ENCODE measurements around the gene TSEN15. TPM values are rescaled to one million over a fixed set of nuclear protein-coding genes. Genes with fewer than 3 reads are reported as not detected.

TSEN15 gene
- total and polyA plus RNA-seq, 10 of the 15 experiments (the other 5 are each of a cell fraction or from before 2014, with no cell fraction given) = 21.1 to 136 (median 70.2) TPM

- Histone ChIP-seq H3K79me2 (ENCODE audit: control insufficient read depth, insufficient read depth, low read length) (peaks cover 17% of the 10 kb centered on the region), H3K4me1 (ENCODE audit: control insufficient read depth, insufficient read depth, low read length) (peaks cover 7% of the 10 kb centered on the region; the same call in 1 of the 2 replicates), H2AFZ (ENCODE audit: control insufficient read depth, low read depth, low read length) (no peak overlapping the region), H4K20me1 (ENCODE audit: control insufficient read depth, insufficient read depth) (no peaks in the 10 kb centered on the region), H3K9ac (ENCODE audit: control insufficient read depth, insufficient read depth, low read length) (no peak overlapping the region), H3K4me2 (ENCODE audit: control insufficient read depth, insufficient read depth) (peak overlapping the region; percentile 54), H3K27ac (ENCODE audit: control insufficient read depth, insufficient read depth) (no peak overlapping the region), H3K36me3 (ENCODE audit: control insufficient read depth in 2 of 2, insufficient read depth in 2 of 2, low read length in 1 of 2) (peaks cover 0 to 4% of the 10 kb centered on the region in 2 experiments; a peak in 2 of 4 replicates), H3K27me3 (replicated peaks in 1 of 2; ENCODE audit: control insufficient read depth in 2 of 2, insufficient read depth in 2 of 2, low read length in 1 of 2) (no peaks in the 10 kb centered on the region), H3K9me3 (replicated peaks; ENCODE audit: control insufficient read depth, insufficient read depth, low read length) (no peaks in the 10 kb centered on the region), H3K4me3 (peak overlapping the region; percentile 19; the same call in 1 of the 2 replicates)
- no TSS peak for BruUV-seq (replicated peaks)
- ChIA-PET POLR2A (no interaction called here), SMC1A (ENCODE audit: uncharacterized antibody, unreplicated experiment) (interaction anchor here (1.3 kb wide), 2 partner anchors 138 to 143 kb away, joined by 3 read pairs; no protein-coding TSS in a partner anchor), CTCF (interaction anchor here (0.9 to 2.5 kb wide), 4 partner anchors 9 to 399 kb away, joined by 3 to 8 read pairs (median 4); no protein-coding TSS in a partner anchor), RAD21 (ENCODE audit: unreplicated experiment) (interaction anchor here (1.0 to 1.1 kb wide), 2 partner anchors 15 to 107 kb away, joined by 3 read pairs; no protein-coding TSS in a partner anchor)
- DNase-seq (ENCODE audit: low read depth, low spot score) = no peak
- TF ChIP-seq BACH1 (IDR thresholded peaks at IDR 0.05; ENCODE audit: borderline replicate concordance) = no peak
- TF ChIP-seq CBX5 (IDR thresholded peaks at IDR 0.05; ENCODE audit: low read depth) = no peak
- TF ChIP-seq STAT1 (conservative IDR thresholded peaks at IDR 0.05) = no peak
- TF ChIP-seq MEF2A (IDR thresholded peaks at IDR 0.05; ENCODE audit: insufficient read depth, low read depth, low read length) = no peak
- TF ChIP-seq POU2F2 (IDR thresholded peaks at IDR 0.05; ENCODE audit: borderline replicate concordance, low read depth, low read length) = no peak
- no peak for TF ChIP-seq BCLAF1 (IDR thresholded peaks at IDR 0.05)
- no peak for TF ChIP-seq HDGF (IDR thresholded peaks at IDR 0.05)
- no peak for TF ChIP-seq NRF1 (conservative IDR thresholded peaks at IDR 0.05; ENCODE audit: low read depth, low read length)
- TF ChIP-seq CBX3 (IDR thresholded peaks at IDR 0.05; ENCODE audit: borderline replicate concordance, low read depth) = no peak
- no peak for TF ChIP-seq IRF3 (IDR thresholded peaks at IDR 0.05)
- no peak for ATAC-seq
- in situ Hi-C loops (cut with MboI) = no loop called here
- intact Hi-C loops (cut with micrococcal nuclease; ENCODE audit: unreplicated experiment) = no loop called here
- FAIRE-seq = no peak
Measured at GRCh38 chr1:184053881-184054280, 2.4 kb downstream of the TSEN15 start.
